ENCODE results near the gene PCP2. TPM values are rescaled to one million over a fixed set of nuclear protein-coding genes. Genes with fewer than 3 reads are reported as not detected.

Gene PCP2
- total and polyA plus RNA-seq, 7 donors = 1.0 TPM; not detected in 6

- TF ChIP-seq CTCF (IDR thresholded peaks at IDR 0.05) = no peak
- no peak for TF ChIP-seq EP300 (IDR thresholded peaks at IDR 0.05)
- peaks cover 0 to 10% (median 3%) of the 10 kb centered on the region in 4 donors for H3K4me1 ChIP-seq
- H3K27me3 ChIP-seq = peaks cover 0 to 59% (median 26%) of the 10 kb centered on the region in 3 donors
- intact Hi-C loops (cut with DNase I) = no loop called here
- no peak overlapping the region for H3K27ac ChIP-seq
- no peaks in the 10 kb centered on the region for H3K36me3 ChIP-seq
- no peak for DNase-seq
- H3K4me3 ChIP-seq = peak overlapping the region in 1 of 4 donors; percentile 5
- 23 to 27% methylated on average over 7 of the region's 7 CpGs for WGBS, 2 donors
- H3K9me3 ChIP-seq = no peaks in the 10 kb centered on the region
These were observed 42.9 kb upstream of the PCP2 start for GRCh38 chr19:7676376-7676775.

GRCh38 chr19:7674010-7675005, 40.8 kb upstream of the PCP2 start:
- TF ChIP-seq POLR2A (IDR thresholded peaks at IDR 0.05) (no peak), EP300 (IDR thresholded peaks at IDR 0.05) (no peak), CTCF (IDR thresholded peaks at IDR 0.05) (no peak), POLR2AphosphoS5 (IDR thresholded peaks at IDR 0.05) (no peak)
- no peak overlapping the region for H3K4me3 ChIP-seq
- WGBS, 2 donors = 55 to 57% methylated on average over 21 of the region's 21 CpGs
- H3K36me3 ChIP-seq = no peaks in the 10 kb centered on the region
- H3K9me3 ChIP-seq = no peaks in the 10 kb centered on the region
- H3K27ac ChIP-seq = no peak overlapping the region
- intact Hi-C loops (cut with DNase I) = no loop called here
- no peaks in the 10 kb centered on the region for H3K4me1 ChIP-seq
- H3K27me3 ChIP-seq = peaks cover 0 to 65% (median 29%) of the 10 kb centered on the region in 3 donors
- peak; percentile 83 for DNase-seq

- intact Hi-C loops (cut with DNase I) = no loop called here
- H3K4me3 ChIP-seq = no peak overlapping the region
- WGBS, 2 donors = 49 to 61% methylated on average over 9 of the region's 9 CpGs
- no peak overlapping the region for H3K27ac ChIP-seq
- H3K9me3 ChIP-seq = no peaks in the 10 kb centered on the region
- no peaks in the 10 kb centered on the region for H3K36me3 ChIP-seq
- no peak for DNase-seq
- no peaks in the 10 kb centered on the region for H3K4me1 ChIP-seq
- H3K27me3 ChIP-seq = peaks cover 0 to 58% (median 23%) of the 10 kb centered on the region in 3 donors
- TF ChIP-seq CTCF (IDR thresholded peaks at IDR 0.05) (no peak), POLR2AphosphoS5 (IDR thresholded peaks at IDR 0.05) (no peak), POLR2A (IDR thresholded peaks at IDR 0.05) (no peak), EP300 (IDR thresholded peaks at IDR 0.05) (no peak)
These were observed 39.0 kb upstream of the PCP2 start for GRCh38 chr19:7672522-7672921.

GRCh38 chr19:7670790-7671189, 37.3 kb upstream of the PCP2 start:
- H3K4me1 ChIP-seq = no peaks in the 10 kb centered on the region
- intact Hi-C loops (cut with DNase I) = no loop called here
- H3K9me3 ChIP-seq = no peaks in the 10 kb centered on the region
- TF ChIP-seq POLR2A (IDR thresholded peaks at IDR 0.05) = no peak
- no peak for TF ChIP-seq EP300 (IDR thresholded peaks at IDR 0.05)
- H3K27ac ChIP-seq = no peak overlapping the region
- DNase-seq = no peak
- no peaks in the 10 kb centered on the region for H3K36me3 ChIP-seq
- H3K4me3 ChIP-seq = no peak overlapping the region
- 28 to 48% methylated on average over 9 of the region's 9 CpGs for WGBS, 2 donors
- H3K27me3 ChIP-seq = peaks cover 0 to 44% (median 20%) of the 10 kb centered on the region in 3 donors

- Histone ChIP-seq H3K27ac (no peak overlapping the region), H3K27me3 (peaks cover 0 to 40% (median 20%) of the 10 kb centered on the region in 3 donors), H3K9me3 (no peaks in the 10 kb centered on the region), H3K4me3 (no peak overlapping the region), H3K36me3 (no peaks in the 10 kb centered on the region), H3K4me1 (no peaks in the 10 kb centered on the region)
- no peak for DNase-seq
- intact Hi-C loops (cut with DNase I) = no loop called here
- TF ChIP-seq POLR2A (IDR thresholded peaks at IDR 0.05) (no peak), EP300 (IDR thresholded peaks at IDR 0.05) (no peak), CTCF (IDR thresholded peaks at IDR 0.05) (no peak), POLR2AphosphoS5 (IDR thresholded peaks at IDR 0.05) (no peak)
- 2 to 3% methylated on average over 43 of the region's 43 CpGs for WGBS, 2 donors
These were observed 36.7 kb upstream of the PCP2 start for GRCh38 chr19:7670150-7670783.
